HUES64 (cell line): ENCODE results near the gene CEP20.

ENCODE experiments used
- H3K27ac ChIP-seq: 2 replicates; pipeline ENCODE4 v1.7.0; 2013; ENCODE audit warnings: low read depth, low read length, inconsistent platforms
- H3K27me3 ChIP-seq: 2 replicates; pipeline ENCODE4 v1.6.1; 2013; ENCODE audit warnings: mild to moderate bottlenecking, low read length; ENCODE audit not compliant: insufficient read depth
- H3K36me3 ChIP-seq: 2 replicates; pipeline ENCODE4 v1.6.1; 2013; ENCODE audit warnings: mild to moderate bottlenecking, low read length; ENCODE audit not compliant: insufficient read depth
- H3K4me1 ChIP-seq: 2 replicates; pipeline ENCODE4 v1.6.1; 2013; ENCODE audit warnings: mild to moderate bottlenecking, low read length, moderate library complexity; ENCODE audit not compliant: insufficient read depth
- H3K4me3 ChIP-seq: 2 replicates; pipeline ENCODE4 v1.5.1; 2013; ENCODE audit warnings: mild to moderate bottlenecking, low read length, moderate library complexity
- H3K9ac ChIP-seq: 2 replicates; pipeline ENCODE4 v1.6.1; 2013; ENCODE audit warnings: mild to moderate bottlenecking, low read depth, low read length
- H3K9me3 ChIP-seq: 2 replicates; pipeline ENCODE4 v1.6.1; 2013; ENCODE audit warnings: low read depth, low read length; ENCODE audit not compliant: insufficient read depth
- WGBS: fragments of 150-250, 120-280 bp; methylation state at CpG from one replicate; pipeline ENCODE4 v1.1.7; 2013; ENCODE audit warnings: missing lambda C conversion rate; 5-methylcytosine and 5-hydroxymethylcytosine counted together

Gene CEP20

DNA sequence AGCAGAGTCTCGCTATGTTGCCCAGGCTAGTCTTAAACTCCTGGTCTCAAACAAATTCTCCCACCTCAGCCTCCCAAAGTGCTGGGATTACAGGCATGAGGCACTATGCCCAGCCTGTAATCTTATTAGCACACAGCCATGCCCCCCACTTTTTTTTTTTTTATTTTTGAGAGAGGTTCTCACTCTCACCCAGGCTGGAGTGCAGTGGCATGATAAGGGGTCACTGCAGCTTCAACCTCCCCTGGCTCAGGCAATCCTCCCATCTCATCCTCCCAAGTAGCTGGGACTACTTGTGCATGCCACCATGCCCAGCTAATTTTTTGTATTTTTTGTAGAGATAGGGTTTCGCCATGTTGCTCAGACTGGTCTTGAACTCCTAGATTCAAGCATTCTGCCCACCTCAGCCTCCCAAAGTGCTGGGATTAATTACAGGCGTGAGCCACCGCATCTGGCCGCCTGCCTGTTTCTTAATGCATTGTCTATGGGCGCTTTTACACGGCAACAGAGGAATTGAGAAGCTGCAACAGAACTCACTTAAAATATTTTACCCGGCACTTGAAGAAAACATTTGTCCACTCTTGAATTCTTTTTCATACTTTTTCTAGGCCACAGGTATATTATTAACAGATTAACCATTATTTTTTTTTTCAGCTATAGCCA, 8.8 kb upstream of the CEP20 start:
- Histone ChIP-seq H3K27ac (no peak overlapping the region), H3K27me3 (no peaks in the 10 kb centered on the region), H3K36me3 (no peaks in the 10 kb centered on the region), H3K4me1 (no peaks in the 10 kb centered on the region), H3K9me3 (no peaks in the 10 kb centered on the region), H3K4me3 (no peak overlapping the region), H3K9ac (no peak overlapping the region)
- whole genome bisulfite sequencing = 94% methylated on average over 8 of the region's 8 CpGs

DNA sequence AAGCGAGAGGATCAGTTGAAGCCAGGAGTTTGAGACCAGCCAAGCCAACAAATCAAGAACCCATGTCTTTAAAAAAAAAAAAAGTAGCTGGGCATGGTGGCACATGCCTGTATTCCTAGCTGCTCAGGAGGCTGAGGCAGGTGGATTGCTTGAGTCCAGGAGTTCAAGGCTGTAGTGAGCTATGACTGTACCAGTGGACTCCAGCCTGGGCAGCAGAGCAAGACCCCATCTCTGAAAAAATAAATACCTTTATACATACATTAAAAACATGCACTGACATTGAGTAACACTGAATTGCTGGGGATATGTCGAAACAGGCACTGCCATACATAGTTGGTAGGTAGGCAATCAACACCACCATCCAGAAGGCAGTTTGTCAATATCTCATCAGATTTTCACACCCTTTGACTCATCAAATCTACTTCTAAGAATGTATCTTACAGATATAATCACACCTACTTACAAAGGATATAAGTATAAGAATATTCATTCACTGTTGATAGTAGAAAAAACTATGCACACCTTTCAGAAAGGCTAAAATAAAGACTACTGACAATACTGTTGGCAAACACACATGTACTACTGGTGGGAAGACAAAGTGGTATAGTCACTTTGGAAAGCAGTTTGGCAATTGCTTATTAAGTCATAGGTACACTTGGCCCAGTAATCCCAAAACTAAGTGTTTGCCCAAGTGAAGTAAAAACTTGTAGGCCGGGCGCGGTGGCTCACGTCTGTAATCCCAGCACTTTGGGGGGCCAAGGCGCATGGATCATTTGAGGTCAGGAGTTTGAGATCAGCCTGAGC, 6.4 kb upstream of the CEP20 start:
- Histone ChIP-seq H3K4me3 (no peak overlapping the region), H3K36me3 (no peaks in the 10 kb centered on the region), H3K9ac (no peak overlapping the region), H3K27me3 (no peaks in the 10 kb centered on the region), H3K27ac (no peak overlapping the region), H3K4me1 (no peaks in the 10 kb centered on the region), H3K9me3 (no peaks in the 10 kb centered on the region)
- WGBS = 92% methylated on average over 7 of the region's 7 CpGs

DNA sequence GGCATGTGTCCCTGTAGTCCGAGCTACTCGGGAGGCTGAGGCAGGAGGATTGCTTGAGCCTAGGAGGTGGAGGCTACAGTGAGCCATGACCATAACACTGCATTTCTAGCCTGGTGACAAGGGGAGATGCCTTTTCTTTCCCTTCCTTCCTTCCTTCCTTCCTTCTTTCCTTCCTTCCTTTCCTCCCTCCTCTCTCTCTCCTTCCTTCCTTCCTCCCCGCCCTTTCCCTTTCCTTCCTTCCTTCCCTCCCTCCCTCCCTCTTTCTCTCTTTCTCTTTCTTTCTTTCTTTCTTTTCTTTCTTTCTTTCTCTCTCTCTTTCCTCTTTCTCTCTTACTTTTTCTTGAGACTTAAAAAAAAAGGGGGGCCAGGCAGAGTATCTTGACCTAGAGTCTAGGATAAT, 3.1 kb upstream of the CEP20 start:
- Histone ChIP-seq H3K36me3 (no peaks in the 10 kb centered on the region), H3K27me3 (no peaks in the 10 kb centered on the region), H3K9me3 (no peaks in the 10 kb centered on the region), H3K9ac (no peak overlapping the region), H3K27ac (no peak overlapping the region), H3K4me3 (no peak overlapping the region), H3K4me1 (peaks cover 6% of the 10 kb centered on the region)
- WGBS = 80% methylated on average over 3 of the region's 3 CpGs

DNA sequence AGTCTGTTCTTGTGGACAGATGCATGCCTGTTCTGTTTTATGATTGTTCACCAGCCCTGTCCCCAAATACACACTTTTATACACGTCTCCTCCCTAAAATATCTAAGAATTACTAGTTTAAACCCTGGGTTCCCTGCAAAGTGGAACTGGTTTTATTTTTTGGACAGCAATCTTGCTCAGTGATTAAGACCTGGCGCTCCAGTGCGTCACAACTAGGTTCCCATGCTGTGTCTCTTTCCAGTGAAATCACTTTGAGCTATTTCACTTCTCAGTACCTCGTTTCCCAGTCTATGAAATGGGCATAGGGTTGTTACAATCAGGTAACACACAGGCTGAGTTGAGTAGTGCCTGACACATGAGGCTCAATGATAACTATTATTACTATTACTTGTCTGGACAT, 1.1 kb downstream of the CEP20 start:
- H3K36me3 ChIP-seq = peaks cover 17% of the 10 kb centered on the region
- H3K27me3 ChIP-seq = no peaks in the 10 kb centered on the region
- peak overlapping the region; percentile 98 for H3K4me3 ChIP-seq
- 95% methylated on average over 4 of the region's 4 CpGs for WGBS
- no peak overlapping the region for H3K9ac ChIP-seq
- H3K4me1 ChIP-seq = peaks cover 6% of the 10 kb centered on the region
- H3K9me3 ChIP-seq = no peaks in the 10 kb centered on the region
- H3K27ac ChIP-seq = no peak overlapping the region

DNA sequence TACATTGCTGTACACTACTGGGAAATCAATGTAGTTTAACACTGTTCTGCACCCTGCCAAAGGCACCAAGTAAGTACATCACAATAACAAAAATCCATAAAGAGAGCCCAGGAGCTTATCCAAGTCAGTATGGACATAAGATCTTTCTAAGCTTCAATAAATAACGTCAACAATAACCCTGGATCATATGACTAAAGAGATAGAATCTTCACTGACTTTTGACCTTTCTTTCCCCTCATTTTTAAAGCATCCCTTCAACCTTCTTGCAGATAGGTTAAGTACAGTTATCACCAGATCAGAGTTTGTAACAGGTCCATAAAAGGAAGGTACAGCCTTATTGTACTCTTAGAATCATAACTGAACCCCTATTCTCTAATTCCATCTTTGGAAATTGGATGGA, 2.3 kb downstream of the CEP20 start:
- WGBS = 55% methylated on average over 1 of the region's 1 CpG
- no peak overlapping the region for H3K4me3 ChIP-seq
- H3K9ac ChIP-seq = no peak overlapping the region
- no peaks in the 10 kb centered on the region for H3K27me3 ChIP-seq
- no peak overlapping the region for H3K27ac ChIP-seq
- H3K4me1 ChIP-seq = peaks cover 6% of the 10 kb centered on the region
- H3K9me3 ChIP-seq = no peaks in the 10 kb centered on the region
- H3K36me3 ChIP-seq = peaks cover 28% of the 10 kb centered on the region

DNA sequence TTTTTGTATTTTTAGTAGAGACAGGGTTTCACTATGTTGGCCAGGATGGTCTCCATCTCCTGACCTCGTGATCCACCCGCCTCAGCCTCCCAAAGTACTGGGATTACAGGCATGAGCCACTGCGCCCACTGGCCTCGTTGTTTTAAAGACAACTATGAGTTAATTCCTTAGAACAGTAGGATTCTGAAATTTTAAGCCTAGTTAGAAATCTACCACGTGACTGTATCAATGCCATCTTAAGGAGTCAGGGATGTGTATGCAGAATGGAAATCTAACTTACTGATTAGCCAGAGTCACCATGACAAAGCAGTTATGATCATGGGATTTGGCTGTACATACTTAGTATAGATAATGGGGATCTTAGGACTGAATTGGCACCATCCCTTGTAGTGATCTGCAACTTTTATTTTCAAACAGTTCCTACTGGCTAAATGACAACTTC, 2.8 kb downstream of the CEP20 start:
- H3K4me3 ChIP-seq = no peak overlapping the region
- no peaks in the 10 kb centered on the region for H3K27me3 ChIP-seq
- no peak overlapping the region for H3K27ac ChIP-seq
- 96% methylated on average over 5 of the region's 5 CpGs for WGBS
- peaks cover 33% of the 10 kb centered on the region for H3K36me3 ChIP-seq
- H3K4me1 ChIP-seq = peaks cover 6% of the 10 kb centered on the region
- no peaks in the 10 kb centered on the region for H3K9me3 ChIP-seq
- no peak overlapping the region for H3K9ac ChIP-seq

DNA sequence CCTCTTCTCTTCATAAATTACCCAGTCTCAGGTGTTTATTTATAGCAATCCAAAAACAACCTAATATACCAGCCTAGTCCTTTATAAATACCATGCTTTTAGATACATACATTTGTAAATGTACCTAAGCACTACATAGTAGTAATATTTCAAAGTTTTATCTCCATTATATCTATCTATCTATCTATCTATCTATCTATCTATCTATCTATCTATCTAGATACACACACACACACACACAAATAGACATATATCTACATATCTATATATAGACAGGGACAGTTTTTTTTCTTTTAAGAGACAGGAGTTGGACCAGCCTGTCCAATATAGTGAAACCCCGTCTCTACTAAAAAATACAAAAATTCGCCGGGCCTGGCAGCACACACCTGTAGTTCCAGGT, 5.8 kb downstream of the CEP20 start:
- Histone ChIP-seq H3K9ac (no peak overlapping the region), H3K4me1 (peaks cover 3% of the 10 kb centered on the region; the same call in 1 of the 2 replicates), H3K27ac (no peak overlapping the region), H3K4me3 (no peak overlapping the region), H3K9me3 (no peaks in the 10 kb centered on the region), H3K27me3 (no peaks in the 10 kb centered on the region), H3K36me3 (peaks cover 62% of the 10 kb centered on the region)
- 78% methylated on average over 3 of the region's 3 CpGs for WGBS

DNA sequence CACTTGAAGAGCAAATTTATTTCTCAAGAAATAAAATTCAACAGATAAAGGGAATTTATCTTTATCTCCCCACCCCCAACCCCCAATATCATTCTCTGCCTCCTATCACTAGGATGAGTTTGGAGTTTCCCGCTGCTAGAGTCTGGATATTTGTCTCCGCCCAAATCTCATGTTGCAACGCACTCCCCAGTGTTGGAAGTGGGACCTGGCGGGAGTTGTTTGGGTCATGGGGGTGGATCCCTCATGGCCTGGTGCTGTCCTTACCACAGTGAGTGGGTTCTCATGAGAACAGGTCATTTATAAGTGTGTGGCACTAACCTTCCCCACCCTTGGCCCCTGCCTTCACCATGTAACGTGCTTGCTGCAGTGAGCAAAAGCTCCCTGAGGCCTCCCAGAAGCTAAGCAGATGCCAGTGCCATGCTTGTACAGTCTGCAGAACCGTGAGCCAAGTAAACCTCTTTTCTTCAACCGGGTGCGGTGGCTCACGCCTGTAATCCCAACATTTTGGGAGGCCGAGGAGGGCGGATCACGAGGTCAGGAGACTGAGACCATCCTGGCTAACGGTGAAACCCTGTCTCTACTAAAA, 6.5 kb downstream of the CEP20 start:
- WGBS = 93% methylated on average over 13 of the region's 13 CpGs
- H3K36me3 ChIP-seq = peaks cover 69% of the 10 kb centered on the region
- H3K27ac ChIP-seq = no peak overlapping the region
- no peaks in the 10 kb centered on the region for H3K27me3 ChIP-seq
- no peak overlapping the region for H3K4me3 ChIP-seq
- peaks cover 3% of the 10 kb centered on the region; the same call in 1 of the 2 replicates for H3K4me1 ChIP-seq
- no peak overlapping the region for H3K9ac ChIP-seq
- H3K9me3 ChIP-seq = no peaks in the 10 kb centered on the region

DNA sequence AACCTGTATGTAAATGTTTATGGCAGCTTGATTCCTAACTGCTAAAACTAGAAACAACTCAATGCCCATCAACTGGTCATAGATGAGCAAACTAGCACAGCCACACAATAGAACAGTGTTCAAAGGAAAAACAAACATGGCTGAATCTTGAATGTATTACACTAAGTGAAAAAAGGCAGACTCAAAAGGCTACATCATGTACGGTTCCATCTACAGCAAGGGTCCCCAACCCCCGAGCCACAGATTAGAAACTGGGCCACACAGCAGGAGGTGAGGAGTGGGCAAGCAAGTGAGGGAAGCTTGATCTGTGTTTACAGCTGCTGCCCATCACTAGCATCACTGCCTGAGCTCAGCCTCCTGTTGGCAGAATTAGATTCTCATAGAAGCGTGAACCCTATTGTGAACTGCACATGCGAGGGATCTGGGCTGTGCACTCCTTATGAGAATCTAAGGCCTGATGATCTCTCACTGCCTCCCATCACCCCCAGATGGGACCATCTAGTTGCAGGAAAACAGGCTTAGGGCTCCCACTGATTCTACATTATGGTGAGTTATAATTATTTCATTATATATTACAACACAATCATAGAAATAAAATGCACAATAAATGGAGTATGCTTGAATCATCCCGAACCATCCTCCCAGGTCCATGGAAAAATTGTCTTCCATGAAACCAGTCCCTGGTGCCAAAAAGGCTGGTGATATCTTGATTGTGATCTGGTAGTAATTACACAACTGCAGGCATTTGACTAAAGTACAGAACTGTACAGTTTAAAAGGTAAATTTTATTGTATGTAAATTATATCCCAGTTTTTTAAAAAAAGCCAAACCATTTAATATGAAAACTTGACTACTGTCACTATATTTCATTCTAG, 7.7 kb downstream of the CEP20 start:
- H3K27ac ChIP-seq = no peak overlapping the region
- H3K9me3 ChIP-seq = no peaks in the 10 kb centered on the region
- no peaks in the 10 kb centered on the region for H3K27me3 ChIP-seq
- WGBS = 95% methylated on average over 5 of the region's 5 CpGs
- peaks cover 3% of the 10 kb centered on the region; the same call in 1 of the 2 replicates for H3K4me1 ChIP-seq
- H3K36me3 ChIP-seq = peaks cover 75% of the 10 kb centered on the region
- H3K9ac ChIP-seq = no peak overlapping the region
- no peak overlapping the region for H3K4me3 ChIP-seq

DNA sequence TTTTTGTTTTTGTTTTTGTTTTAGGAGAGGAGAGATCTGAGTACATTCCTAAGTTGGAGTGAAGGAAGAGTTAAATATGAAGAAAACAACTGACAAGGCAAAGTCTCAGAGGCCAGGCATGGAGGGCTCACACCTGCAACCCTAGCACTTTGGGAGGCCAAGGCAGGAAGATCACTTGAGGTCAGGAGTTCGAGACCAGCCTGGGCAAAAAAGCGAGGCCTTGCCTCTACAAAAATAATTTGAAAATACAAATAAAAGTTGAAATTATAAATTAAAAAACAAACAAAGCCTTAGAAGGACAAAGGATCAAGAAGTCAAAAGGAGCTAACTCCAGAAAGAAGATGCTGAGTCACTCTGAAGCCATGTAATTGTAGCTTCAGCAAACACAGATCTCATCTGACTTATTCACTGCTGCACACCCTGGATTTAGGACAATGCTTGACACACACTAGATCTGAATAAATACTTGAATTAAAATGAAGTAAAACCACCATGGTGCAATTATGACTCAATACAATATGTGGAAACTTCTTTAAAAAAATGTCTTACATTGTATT, 9.1 kb downstream of the CEP20 start:
- H3K4me3 ChIP-seq = no peak overlapping the region
- peaks cover 83% of the 10 kb centered on the region for H3K36me3 ChIP-seq
- 100% methylated on average over 1 of the region's 2 CpGs for WGBS
- H3K9ac ChIP-seq = no peak overlapping the region
- H3K27me3 ChIP-seq = no peaks in the 10 kb centered on the region
- H3K27ac ChIP-seq = no peak overlapping the region
- H3K4me1 ChIP-seq = peaks cover 3% of the 10 kb centered on the region; the same call in 1 of the 2 replicates
- no peaks in the 10 kb centered on the region for H3K9me3 ChIP-seq
